Gastrocnemius medialis (tissue), 4 donors: ENCODE results near the gene PPFIBP2.

Experiments
- CTCF ChIP-seq, 5 experiments: fragments of 450-650 bp in 3 of 5; fragments of 200-600 bp in 2 of 5; sonication (generic) in 2 of 5; IDR thresholded peaks in 4 of 5; conservative IDR thresholded peaks in 1 of 5; 1 replicate in 4 of 5; 2 replicates in 1 of 5; pipeline ENCODE4 v1.5.1; 2016 to 2019; ENCODE audit warnings: antibody characterized with exemption in 5 of 5, mild to moderate bottlenecking in 3 of 5, moderate library complexity in 3 of 5
- POLR2A ChIP-seq, 2 donors: fragments of 450-650 bp; IDR thresholded peaks; one replicate each; pipeline ENCODE4 v1.6.1; 2017; ENCODE audit warnings: antibody characterized with exemption in 2 of 2, mild to moderate bottlenecking in 2 of 2, moderate library complexity in 2 of 2

- TF ChIP-seq CTCF (IDR thresholded peaks at IDR 0.05 in 4 of 5, conservative IDR thresholded peaks at IDR 0.05 in 1 of 5) (no peak), POLR2A (IDR thresholded peaks at IDR 0.05) (no peak)
Observed at GRCh38 chr11:7583248-7583647, 69.4 kb downstream of the PPFIBP2 start.
